Measurements from ENCODE around the gene HGS. TPM values are rescaled to one million over a fixed set of nuclear protein-coding genes. Genes with fewer than 3 reads are reported as not detected.

The HGS gene, protein sequence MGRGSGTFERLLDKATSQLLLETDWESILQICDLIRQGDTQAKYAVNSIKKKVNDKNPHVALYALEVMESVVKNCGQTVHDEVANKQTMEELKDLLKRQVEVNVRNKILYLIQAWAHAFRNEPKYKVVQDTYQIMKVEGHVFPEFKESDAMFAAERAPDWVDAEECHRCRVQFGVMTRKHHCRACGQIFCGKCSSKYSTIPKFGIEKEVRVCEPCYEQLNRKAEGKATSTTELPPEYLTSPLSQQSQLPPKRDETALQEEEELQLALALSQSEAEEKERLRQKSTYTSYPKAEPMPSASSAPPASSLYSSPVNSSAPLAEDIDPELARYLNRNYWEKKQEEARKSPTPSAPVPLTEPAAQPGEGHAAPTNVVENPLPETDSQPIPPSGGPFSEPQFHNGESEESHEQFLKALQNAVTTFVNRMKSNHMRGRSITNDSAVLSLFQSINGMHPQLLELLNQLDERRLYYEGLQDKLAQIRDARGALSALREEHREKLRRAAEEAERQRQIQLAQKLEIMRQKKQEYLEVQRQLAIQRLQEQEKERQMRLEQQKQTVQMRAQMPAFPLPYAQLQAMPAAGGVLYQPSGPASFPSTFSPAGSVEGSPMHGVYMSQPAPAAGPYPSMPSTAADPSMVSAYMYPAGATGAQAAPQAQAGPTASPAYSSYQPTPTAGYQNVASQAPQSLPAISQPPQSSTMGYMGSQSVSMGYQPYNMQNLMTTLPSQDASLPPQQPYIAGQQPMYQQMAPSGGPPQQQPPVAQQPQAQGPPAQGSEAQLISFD
- total RNA-seq = 10 to 100 TPM; 33.1 to 53.7 (median 37.8) TPM
- 100 to 1,000 TPM in 1 of 2 donors, 10 to 100 TPM in 1; 83.0 to 102 TPM for polyA plus RNA-seq
- long read RNA-seq, donor 1, transcript HGS-201 (22 exons, 2,970 nt) = major isoform, 31 of 64 reads
- long read RNA-seq, donor 1, partial matches to known transcripts = 23 of 64 reads
- long read RNA-seq, donor 1, other reads (novel, unspliced or antisense) = 8 of 64 reads
- long read RNA-seq, donor 2, transcript HGS-201 (22 exons, 2,970 nt) = major isoform, 19 of 42 reads
- long read RNA-seq, donor 2, partial matches to known transcripts = 13 of 42 reads
- long read RNA-seq, donor 2, other reads (novel, unspliced or antisense) = 9 of 42 reads
- long read RNA-seq, donor 3, transcript HGS-201 (22 exons, 2,970 nt) = major isoform, 106 of 226 reads
- long read RNA-seq, donor 3, partial matches to known transcripts = 86 of 226 reads
- long read RNA-seq, donor 3, other reads (novel, unspliced or antisense) = 31 of 226 reads

DNA sequence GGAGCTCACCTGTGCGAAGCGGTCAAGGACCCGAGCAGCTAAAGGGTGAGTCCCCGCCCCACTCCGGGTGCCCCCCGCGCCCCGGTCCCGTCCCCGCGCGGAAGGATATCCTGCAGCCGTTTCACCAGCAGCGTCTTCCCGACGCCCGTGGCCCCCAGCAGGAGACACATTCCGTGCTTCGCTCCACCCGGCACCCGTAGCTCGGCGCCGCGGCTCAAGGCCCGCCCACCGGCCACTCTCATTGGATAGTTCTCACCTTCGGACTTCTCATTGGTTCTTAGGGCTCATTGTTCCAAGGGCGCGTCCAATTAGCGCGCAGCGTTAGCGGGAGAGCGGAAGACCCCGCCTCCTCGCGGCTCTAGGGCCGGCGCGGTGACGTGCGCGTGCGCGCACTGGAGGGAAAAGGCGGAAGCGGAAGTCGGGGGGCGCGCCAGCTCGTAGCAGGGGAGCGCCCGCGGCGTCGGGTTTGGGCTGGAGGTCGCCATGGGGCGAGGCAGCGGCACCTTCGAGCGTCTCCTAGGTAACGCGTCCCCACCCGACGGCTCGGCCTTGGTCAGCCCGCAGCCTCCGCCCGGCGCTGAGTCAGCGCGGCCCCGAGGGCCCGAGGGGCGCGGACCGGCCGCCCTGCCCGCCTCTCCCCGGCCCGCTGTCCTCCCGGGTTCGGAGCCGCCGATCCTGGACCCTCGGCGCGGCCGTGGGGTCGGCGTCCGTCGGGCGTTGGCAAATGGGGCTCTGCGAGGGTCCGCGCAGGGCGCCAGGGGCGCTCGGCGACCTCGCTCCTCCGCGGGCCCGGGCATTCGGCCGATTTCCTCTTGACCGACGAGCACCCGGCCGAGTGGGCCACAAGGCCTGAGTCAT lies at the start of gene HGS, which contains the start of gene ARL16:
HGS (plus strand) TSS at position 428 of the 858 bp plus-strand sequence; CDS start at position 484, 56 bp downstream.
ARL16 (minus strand) TSS at position 214 of the 858 bp plus-strand sequence; CDS start at position 170, 44 bp downstream.
- peak within 1 kb of the TSS in 9 of 10 donors; percentile 74 to 96 (median 91) for H3K27ac ChIP-seq
- H3K9me3 ChIP-seq = no peaks in the 10 kb centered on the region
- H3K36me3 ChIP-seq = peaks cover 0 to 52% (median 25%) of the 10 kb centered on the region in 9 donors
- intact Hi-C loops (cut with DNase I) = loop anchor here in 1 of 10 donors (1.0 kb wide), 1 partner anchor 18 kb away; the partner anchor contains the start of genes CCDC137 and OXLD1
- H3K27me3 ChIP-seq = no peaks in the 10 kb centered on the region
- TF ChIP-seq, protein P1, sequence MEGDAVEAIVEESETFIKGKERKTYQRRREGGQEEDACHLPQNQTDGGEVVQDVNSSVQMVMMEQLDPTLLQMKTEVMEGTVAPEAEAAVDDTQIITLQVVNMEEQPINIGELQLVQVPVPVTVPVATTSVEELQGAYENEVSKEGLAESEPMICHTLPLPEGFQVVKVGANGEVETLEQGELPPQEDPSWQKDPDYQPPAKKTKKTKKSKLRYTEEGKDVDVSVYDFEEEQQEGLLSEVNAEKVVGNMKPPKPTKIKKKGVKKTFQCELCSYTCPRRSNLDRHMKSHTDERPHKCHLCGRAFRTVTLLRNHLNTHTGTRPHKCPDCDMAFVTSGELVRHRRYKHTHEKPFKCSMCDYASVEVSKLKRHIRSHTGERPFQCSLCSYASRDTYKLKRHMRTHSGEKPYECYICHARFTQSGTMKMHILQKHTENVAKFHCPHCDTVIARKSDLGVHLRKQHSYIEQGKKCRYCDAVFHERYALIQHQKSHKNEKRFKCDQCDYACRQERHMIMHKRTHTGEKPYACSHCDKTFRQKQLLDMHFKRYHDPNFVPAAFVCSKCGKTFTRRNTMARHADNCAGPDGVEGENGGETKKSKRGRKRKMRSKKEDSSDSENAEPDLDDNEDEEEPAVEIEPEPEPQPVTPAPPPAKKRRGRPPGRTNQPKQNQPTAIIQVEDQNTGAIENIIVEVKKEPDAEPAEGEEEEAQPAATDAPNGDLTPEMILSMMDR (IDR thresholded peaks at IDR 0.05) = no peak
- DNase-seq (peak; percentile 98), ATAC-seq (peak; percentile 95 to 99 (median 99))
- 0 to 1% methylated on average over 97 to 112 of the region's 112 CpGs for WGBS, 2 donors
- peaks cover 15 to 57% (median 32%) of the 10 kb centered on the region in 9 donors for H3K4me1 ChIP-seq
- H3K4me3 ChIP-seq = peak within 1 kb of the TSS; percentile 71 to 100 (median 95)

DNA sequence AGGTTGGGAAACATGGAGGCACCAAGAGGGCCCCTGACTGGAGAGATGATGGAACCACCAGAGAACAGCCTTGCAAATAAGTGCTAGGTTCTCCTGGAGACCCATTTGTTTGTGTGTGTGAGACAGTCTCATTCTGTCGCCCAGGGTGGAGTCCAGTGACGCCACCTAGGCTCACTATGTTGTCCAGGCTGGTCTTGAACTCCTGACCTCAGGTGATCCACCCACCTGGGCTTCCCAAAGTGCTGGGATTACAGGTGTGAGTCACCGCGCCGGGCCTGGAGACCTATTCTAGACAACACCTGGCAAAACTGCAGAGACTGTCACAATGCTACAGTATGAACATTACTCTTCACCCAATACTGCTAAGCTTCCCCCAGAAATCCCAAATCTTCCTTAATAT lies 48.4 kb upstream of the HGS start:
- peak overlapping the region in 6 of 10 donors; percentile 92 to 99 (median 96) for H3K27ac ChIP-seq
- 89 to 96% methylated on average over 5 of the region's 5 CpGs for WGBS, 2 donors
- DNase-seq = no peak

DNA sequence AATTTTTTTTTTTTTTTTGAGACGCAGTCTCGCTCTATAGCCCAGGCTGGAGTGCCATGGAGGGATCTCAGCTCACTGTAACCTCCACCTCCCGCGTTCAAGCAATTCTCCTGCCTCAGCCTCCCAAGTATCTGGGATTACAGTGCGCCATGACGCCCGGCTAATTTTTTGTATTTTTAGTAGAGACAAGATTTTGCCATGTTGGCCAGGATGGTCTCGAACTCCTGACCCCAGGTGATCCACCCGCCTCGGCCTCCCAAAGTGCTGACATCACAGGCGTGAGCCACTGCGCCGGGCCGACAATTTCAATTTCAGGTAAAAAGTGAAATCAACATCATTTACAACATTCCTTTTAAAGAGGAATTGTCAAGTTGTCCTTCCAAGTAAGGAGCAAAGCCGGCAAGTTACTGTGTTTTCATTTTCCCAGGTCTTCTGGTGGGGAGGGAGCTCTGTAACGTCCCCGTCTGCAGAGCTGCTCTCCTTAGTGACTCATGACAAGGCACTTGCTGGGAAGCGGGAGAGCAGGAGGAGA lies 47.8 kb upstream of the HGS start:
- H3K27me3 ChIP-seq = no peaks in the 10 kb centered on the region
- ATAC-seq = no peak
- no peak for DNase-seq
- H3K4me1 ChIP-seq = peaks cover 6 to 52% (median 34%) of the 10 kb centered on the region in 9 donors
- no peaks in the 10 kb centered on the region for H3K9me3 ChIP-seq
- H3K36me3 ChIP-seq = peaks cover 0 to 17% (median 0%) of the 10 kb centered on the region in 9 donors
- TF ChIP-seq, protein P1 (IDR thresholded peaks at IDR 0.05) = no peak
- WGBS, 2 donors = 32 to 38% methylated on average over 18 of the region's 18 CpGs
- intact Hi-C loops (cut with DNase I) = loop anchor here in 1 of 10 donors (2.0 kb wide), 1 partner anchor 31 kb away; the partner anchor contains the start of genes CCDC137 and OXLD1
- H3K4me3 ChIP-seq = peak overlapping the region; percentile 51 to 99 (median 90)
- peak overlapping the region; percentile 82 to 99 (median 96) for H3K27ac ChIP-seq

More for the DNA sequence above, 48.4 kb upstream of the HGS start:
- TF ChIP-seq, protein P1 (IDR thresholded peaks at IDR 0.05) = no peak
- Histone ChIP-seq H3K4me3 (peak overlapping the region in 9 of 10 donors; percentile 51 to 99 (median 89)), H3K4me1 (peaks cover 6 to 52% (median 34%) of the 10 kb centered on the region in 9 donors), H3K9me3 (no peaks in the 10 kb centered on the region), H3K27me3 (no peaks in the 10 kb centered on the region), H3K36me3 (peaks cover 0 to 22% (median 0%) of the 10 kb centered on the region in 9 donors)
- no peak for ATAC-seq
- intact Hi-C loops (cut with DNase I) = no loop called here
